ENCODE measurements around the gene SPINK14.

- no peak for TF ChIP-seq PLRG1 (conservative IDR thresholded peaks at IDR 0.05)
- TF ChIP-seq ZBTB40 (IDR thresholded peaks at IDR 0.05) = no peak
- no peak for TF ChIP-seq ZBTB40 (CRISPR knock-in tag; IDR thresholded peaks at IDR 0.05)
- no peak for TF ChIP-seq KDM4B (CRISPR knock-in tag; IDR thresholded peaks at IDR 0.05)
Measured at GRCh38 chr5:148224117-148224742, 55.9 kb downstream of the SPINK14 start.
